ENCODE measurements around the gene CCDC47.

The CCDC47 gene

GRCh38 chr17:63817736-63818385 lies 44.5 kb upstream of the CCDC47 start:
- TF ChIP-seq CTCF (IDR thresholded peaks at IDR 0.05; ENCODE audit: low read depth, low read length), result no peak
- DNase-seq (ENCODE audit: extremely low read depth, low read depth), result no peak

- DNase-seq (ENCODE audit: extremely low read depth, low read depth), result no peak
- no peak for TF ChIP-seq CTCF (IDR thresholded peaks at IDR 0.05; ENCODE audit: low read depth, low read length)
These were observed 43.3 kb upstream of the CCDC47 start for GRCh38 chr17:63816669-63817068.

- no peak for TF ChIP-seq CTCF (IDR thresholded peaks at IDR 0.05; ENCODE audit: low read depth, low read length)
These were observed 42.7 kb upstream of the CCDC47 start for GRCh38 chr17:63816123-63816522.

GRCh38 chr17:63809970-63810369 lies 36.6 kb upstream of the CCDC47 start:
- no peak for TF ChIP-seq CTCF (IDR thresholded peaks at IDR 0.05; ENCODE audit: low read depth, low read length)

More at GRCh38 chr17:63816123-63816522, 42.7 kb upstream of the CCDC47 start:
- DNase-seq (ENCODE audit: extremely low read depth, low read depth), result no peak

GRCh38 chr17:63805591-63805990 lies 32.2 kb upstream of the CCDC47 start:
- no peak for DNase-seq (ENCODE audit: extremely low read depth, low read depth)
- no peak for TF ChIP-seq CTCF (IDR thresholded peaks at IDR 0.05; ENCODE audit: low read depth, low read length)

More at GRCh38 chr17:63809970-63810369, 36.6 kb upstream of the CCDC47 start:
- DNase-seq (ENCODE audit: extremely low read depth, low read depth), result no peak

GRCh38 chr17:63804328-63804727 lies 30.9 kb upstream of the CCDC47 start:
- TF ChIP-seq CTCF (IDR thresholded peaks at IDR 0.05; ENCODE audit: low read depth, low read length), result no peak
- DNase-seq (ENCODE audit: extremely low read depth, low read depth), result no peak

GRCh38 chr17:63800783-63801182 lies 27.4 kb upstream of the CCDC47 start:
- no peak for TF ChIP-seq CTCF (IDR thresholded peaks at IDR 0.05; ENCODE audit: low read depth, low read length)
- no peak for DNase-seq (ENCODE audit: extremely low read depth, low read depth)

Measured in AG09319 (cell line).